Renal pelvis (tissue), 12 donors: Measurements from ENCODE around the gene PFN2. TPM values are rescaled to one million over a fixed set of nuclear protein-coding genes. Genes with fewer than 3 reads are reported as not detected.
"Not testable (repeated sequence)": the region's sequence is repeated elsewhere in the genome, so short reads cannot be mapped to it uniquely, and the experiment has no call there.

Experiments used
- DNase-seq: peaks from one replicate; pipeline ENCODE4 v3.0.0-alpha.2; 2013
- long read RNA-seq, 16 experiments: transcript quantifications; one replicate each; lab custom pipeline, GENCODE V29; 2026
- polyA plus RNA-seq, 3 donors: library from polyadenylated mRNA; unstranded; fragments of 120-200 nt; gene quantifications; one replicate each; pipeline ENCODE4 v1.2.1, GENCODE V29; 2013; ENCODE audit not compliant: insufficient read length in 3 of 3

Gene PFN2, protein sequence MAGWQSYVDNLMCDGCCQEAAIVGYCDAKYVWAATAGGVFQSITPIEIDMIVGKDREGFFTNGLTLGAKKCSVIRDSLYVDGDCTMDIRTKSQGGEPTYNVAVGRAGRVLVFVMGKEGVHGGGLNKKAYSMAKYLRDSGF
- 100 to 1,000 TPM; 388 to 435 (median 423) TPM for polyA plus RNA-seq
- long read RNA-seq, donor 1, transcript PFN2-205 (2 exons, 613 nt) = minor isoform, 5 of 178 reads
- long read RNA-seq, donor 1, transcript PFN2-203 (3 exons, 1,780 nt) = major isoform, 132 of 178 reads
- long read RNA-seq, donor 1, transcript PFN2-201 (3 exons, 2,261 nt) = minor isoform, 28 of 178 reads
- long read RNA-seq, donor 1, partial matches to known transcripts = 12 of 178 reads
- long read RNA-seq, donor 1, other reads (novel, unspliced or antisense) = 0 of 178 reads
- long read RNA-seq, donor 2, transcript PFN2-203 (3 exons, 1,780 nt) = major isoform, 131 of 198 reads
- long read RNA-seq, donor 2, transcript PFN2-201 (3 exons, 2,261 nt) = minor isoform, 47 of 198 reads
- long read RNA-seq, donor 2, transcript PFN2-205 (2 exons, 613 nt) = minor isoform, 5 of 198 reads
- long read RNA-seq, donor 2, partial matches to known transcripts = 12 of 198 reads
- long read RNA-seq, donor 2, other reads (novel, unspliced or antisense) = 0 of 198 reads
- long read RNA-seq, donor 3, transcript PFN2-201 (3 exons, 2,261 nt) = minor isoform, 27 of 162 reads
- long read RNA-seq, donor 3, transcript PFN2-203 (3 exons, 1,780 nt) = major isoform, 122 of 162 reads
- long read RNA-seq, donor 3, partial matches to known transcripts = 6 of 162 reads
- long read RNA-seq, donor 3, other reads (novel, unspliced or antisense) = 0 of 162 reads
- long read RNA-seq, donor 4, transcript PFN2-201 (3 exons, 2,261 nt) = minor isoform, 39 of 216 reads
- long read RNA-seq, donor 4, transcript PFN2-203 (3 exons, 1,780 nt) = major isoform, 162 of 216 reads
- long read RNA-seq, donor 4, transcript PFN2-205 (2 exons, 613 nt) = minor isoform, 5 of 216 reads
- long read RNA-seq, donor 4, partial matches to known transcripts = 8 of 216 reads
- long read RNA-seq, donor 4, other reads (novel, unspliced or antisense) = 0 of 216 reads
- long read RNA-seq, donor 5, transcript PFN2-201 (3 exons, 2,261 nt) = minor isoform, 17 of 112 reads
- long read RNA-seq, donor 5, transcript PFN2-203 (3 exons, 1,780 nt) = major isoform, 87 of 112 reads
- long read RNA-seq, donor 5, transcript PFN2-205 (2 exons, 613 nt) = minor isoform, 5 of 112 reads
- long read RNA-seq, donor 5, partial matches to known transcripts = 0 of 112 reads
- long read RNA-seq, donor 5, other reads (novel, unspliced or antisense) = 0 of 112 reads
- long read RNA-seq, donor 6, transcript PFN2-201 (3 exons, 2,261 nt) = minor isoform, 20 of 143 reads
- long read RNA-seq, donor 6, transcript PFN2-203 (3 exons, 1,780 nt) = major isoform, 107 of 143 reads
- long read RNA-seq, donor 6, partial matches to known transcripts = 12 of 143 reads
- long read RNA-seq, donor 6, other reads (novel, unspliced or antisense) = 0 of 143 reads
- long read RNA-seq, donor 7, transcript PFN2-203 (3 exons, 1,780 nt) = major isoform, 193 of 254 reads
- long read RNA-seq, donor 7, transcript PFN2-201 (3 exons, 2,261 nt) = minor isoform, 47 of 254 reads
- long read RNA-seq, donor 7, partial matches to known transcripts = 8 of 254 reads
- long read RNA-seq, donor 7, other reads (novel, unspliced or antisense) = 0 of 254 reads
- long read RNA-seq, donor 8, transcript PFN2-201 (3 exons, 2,261 nt) = minor isoform, 5 of 43 reads
- long read RNA-seq, donor 8, transcript PFN2-203 (3 exons, 1,780 nt) = major isoform, 37 of 43 reads
- long read RNA-seq, donor 8, partial matches to known transcripts = 0 of 43 reads
- long read RNA-seq, donor 8, other reads (novel, unspliced or antisense) = 0 of 43 reads
- long read RNA-seq, donor 9, transcript PFN2-203 (3 exons, 1,780 nt) = major isoform, 157 of 203 reads
- long read RNA-seq, donor 9, transcript PFN2-201 (3 exons, 2,261 nt) = minor isoform, 25 of 203 reads
- long read RNA-seq, donor 9, partial matches to known transcripts = 12 of 203 reads
- long read RNA-seq, donor 9, other reads (novel, unspliced or antisense) = 0 of 203 reads
- long read RNA-seq, donor 10, transcript PFN2-201 (3 exons, 2,261 nt) = minor isoform, 25 of 172 reads
- long read RNA-seq, donor 10, transcript PFN2-203 (3 exons, 1,780 nt) = major isoform, 129 of 172 reads
- long read RNA-seq, donor 10, transcript PFN2-205 (2 exons, 613 nt) = minor isoform, 5 of 172 reads
- long read RNA-seq, donor 10, partial matches to known transcripts = 10 of 172 reads
- long read RNA-seq, donor 10, other reads (novel, unspliced or antisense) = 0 of 172 reads
- long read RNA-seq, donor 11, transcript PFN2-201 (3 exons, 2,261 nt) = minor isoform, 18 of 128 reads
- long read RNA-seq, donor 11, transcript PFN2-203 (3 exons, 1,780 nt) = major isoform, 101 of 128 reads
- long read RNA-seq, donor 11, partial matches to known transcripts = 5 of 128 reads
- long read RNA-seq, donor 11, other reads (novel, unspliced or antisense) = 0 of 128 reads
- long read RNA-seq, donor 12, transcript PFN2-201 (3 exons, 2,261 nt) = minor isoform, 36 of 243 reads
- long read RNA-seq, donor 12, transcript PFN2-205 (2 exons, 613 nt) = minor isoform, 13 of 243 reads
- long read RNA-seq, donor 12, transcript PFN2-203 (3 exons, 1,780 nt) = major isoform, 177 of 243 reads
- long read RNA-seq, donor 12, partial matches to known transcripts = 15 of 243 reads
- long read RNA-seq, donor 12, other reads (novel, unspliced or antisense) = 0 of 243 reads
- long read RNA-seq, donor 13, transcript PFN2-203 (3 exons, 1,780 nt) = major isoform, 86 of 114 reads
- long read RNA-seq, donor 13, transcript PFN2-201 (3 exons, 2,261 nt) = minor isoform, 15 of 114 reads
- long read RNA-seq, donor 13, partial matches to known transcripts = 7 of 114 reads
- long read RNA-seq, donor 13, other reads (novel, unspliced or antisense) = 0 of 114 reads
- long read RNA-seq, donor 14 = 0 reads
- long read RNA-seq, donor 15, transcript PFN2-201 (3 exons, 2,261 nt) = minor isoform, 34 of 165 reads
- long read RNA-seq, donor 15, transcript PFN2-203 (3 exons, 1,780 nt) = major isoform, 116 of 165 reads
- long read RNA-seq, donor 15, partial matches to known transcripts = 7 of 165 reads
- long read RNA-seq, donor 15, other reads (novel, unspliced or antisense) = 0 of 165 reads
- long read RNA-seq, donor 16, transcript PFN2-203 (3 exons, 1,780 nt) = major isoform, 139 of 212 reads
- long read RNA-seq, donor 16, transcript PFN2-201 (3 exons, 2,261 nt) = minor isoform, 32 of 212 reads
- long read RNA-seq, donor 16, partial matches to known transcripts = 36 of 212 reads
- long read RNA-seq, donor 16, other reads (novel, unspliced or antisense) = 0 of 212 reads

DNA sequence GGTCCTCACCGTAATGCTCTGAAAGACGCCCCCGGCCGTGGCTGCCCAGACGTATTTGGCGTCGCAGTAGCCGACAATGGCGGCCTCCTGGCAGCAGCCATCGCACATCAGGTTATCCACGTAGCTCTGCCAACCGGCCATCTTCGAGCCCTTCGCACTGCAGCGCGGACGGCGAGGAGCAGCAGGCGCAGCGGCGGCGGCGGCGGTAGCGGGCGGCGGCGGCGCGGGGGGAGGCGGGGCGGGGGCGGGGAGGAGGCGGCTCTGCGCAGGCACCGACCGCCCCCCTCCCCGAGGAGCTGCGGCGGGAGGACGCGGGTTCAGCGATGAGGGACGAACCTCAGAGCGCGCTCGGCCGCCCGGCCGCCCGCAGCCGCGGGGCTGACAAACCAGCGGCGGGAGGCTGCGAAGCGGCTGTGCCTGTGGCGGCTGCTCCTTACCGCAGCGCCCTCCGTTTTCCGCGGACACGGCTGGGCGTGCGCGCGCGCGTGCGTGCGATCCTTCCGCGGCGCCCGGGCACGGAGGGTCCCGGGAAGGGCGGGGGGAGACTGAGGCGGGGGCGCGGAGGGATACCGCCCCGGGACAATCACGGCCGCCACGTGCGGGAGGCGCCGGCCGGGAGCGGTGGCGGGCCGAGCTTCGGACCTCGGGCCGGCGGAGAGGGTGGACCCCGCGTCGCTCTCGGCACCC lies at the start of gene PFN2:
Gene PFN2, minus strand, starts transcription at position 180 of the 687 bp plus-strand sequence. Its CDS starts 39 bp downstream, at position 141.
- peak; percentile 90 for DNase-seq

DNA sequence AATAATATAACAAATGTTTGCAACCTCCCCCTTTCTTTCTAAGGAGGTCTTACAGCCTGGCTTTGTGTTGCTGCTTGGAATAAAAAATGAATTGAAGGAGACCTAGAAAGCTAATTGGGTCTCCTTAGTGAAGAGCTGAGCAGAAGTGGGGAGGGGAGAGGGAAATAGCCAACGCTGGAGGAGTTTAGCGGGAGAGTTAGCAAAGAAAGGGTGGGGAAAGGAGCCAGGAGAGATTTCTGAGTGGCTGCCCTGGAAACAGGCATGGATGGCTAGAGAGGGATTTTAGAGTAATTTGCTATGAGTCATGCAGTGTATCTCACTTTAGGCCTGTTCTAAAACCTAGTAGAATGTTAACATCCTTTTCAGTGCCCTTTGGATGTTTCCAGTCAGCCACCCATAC lies 45.2 kb upstream of the PFN2 start:
- no peak for DNase-seq

DNA sequence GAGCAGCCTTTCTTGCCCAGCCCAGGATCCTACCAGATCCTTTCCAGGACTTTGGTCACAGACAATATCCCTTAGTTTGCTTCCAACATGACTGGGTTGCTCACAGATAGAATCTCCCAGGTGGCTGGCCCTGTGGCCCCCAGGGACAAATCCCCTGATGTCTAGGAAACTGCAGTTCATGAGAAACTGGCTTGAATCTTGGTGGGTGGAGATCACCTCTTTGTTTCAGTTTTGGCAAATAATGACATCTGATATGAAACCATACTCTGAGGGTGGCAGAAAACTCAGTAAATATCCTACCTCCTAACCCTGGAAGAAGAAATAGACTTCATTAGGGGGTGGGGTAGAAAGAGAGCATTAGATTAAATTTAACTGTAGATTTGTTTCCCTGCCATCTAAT lies 44.1 kb upstream of the PFN2 start:
- no peak for DNase-seq

DNA sequence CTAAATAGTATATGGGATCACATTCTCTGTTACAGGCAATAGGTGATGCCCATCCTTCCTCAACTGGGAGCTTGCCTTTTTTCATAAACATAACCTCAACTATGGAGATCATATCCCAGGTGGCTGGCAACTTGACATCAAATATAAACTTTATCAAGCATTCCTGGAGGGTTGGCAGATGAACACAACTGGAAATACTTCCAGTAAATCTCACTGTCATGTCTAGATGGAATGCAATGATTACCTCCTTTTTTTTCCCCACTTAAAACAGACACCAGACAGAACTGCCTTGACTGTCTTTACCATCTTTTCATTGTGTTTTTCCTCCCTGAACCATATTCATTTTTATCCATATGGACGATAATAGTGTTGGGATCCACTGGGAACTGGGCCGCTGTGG lies 43.1 kb upstream of the PFN2 start:
- no peak for DNase-seq

DNA sequence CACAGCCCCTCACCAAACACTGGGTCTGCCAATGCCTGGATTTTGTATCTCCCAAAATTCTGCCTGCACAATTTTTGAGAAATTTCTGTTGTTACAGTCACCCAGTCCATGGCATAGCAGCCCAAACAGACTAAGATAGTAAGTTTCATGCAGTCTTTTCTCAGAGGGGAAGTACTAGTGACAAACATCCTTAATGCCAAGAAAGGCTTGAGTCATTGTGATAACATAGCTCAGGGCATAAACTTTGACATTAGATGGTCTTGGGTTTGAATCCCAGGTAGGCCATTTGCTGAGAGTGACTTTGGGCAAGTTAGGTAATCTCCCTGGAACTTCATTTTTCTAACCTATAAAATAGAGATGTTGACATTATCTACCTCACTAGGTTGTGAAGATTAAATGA lies 36.1 kb upstream of the PFN2 start:
- DNase-seq = no peak

DNA sequence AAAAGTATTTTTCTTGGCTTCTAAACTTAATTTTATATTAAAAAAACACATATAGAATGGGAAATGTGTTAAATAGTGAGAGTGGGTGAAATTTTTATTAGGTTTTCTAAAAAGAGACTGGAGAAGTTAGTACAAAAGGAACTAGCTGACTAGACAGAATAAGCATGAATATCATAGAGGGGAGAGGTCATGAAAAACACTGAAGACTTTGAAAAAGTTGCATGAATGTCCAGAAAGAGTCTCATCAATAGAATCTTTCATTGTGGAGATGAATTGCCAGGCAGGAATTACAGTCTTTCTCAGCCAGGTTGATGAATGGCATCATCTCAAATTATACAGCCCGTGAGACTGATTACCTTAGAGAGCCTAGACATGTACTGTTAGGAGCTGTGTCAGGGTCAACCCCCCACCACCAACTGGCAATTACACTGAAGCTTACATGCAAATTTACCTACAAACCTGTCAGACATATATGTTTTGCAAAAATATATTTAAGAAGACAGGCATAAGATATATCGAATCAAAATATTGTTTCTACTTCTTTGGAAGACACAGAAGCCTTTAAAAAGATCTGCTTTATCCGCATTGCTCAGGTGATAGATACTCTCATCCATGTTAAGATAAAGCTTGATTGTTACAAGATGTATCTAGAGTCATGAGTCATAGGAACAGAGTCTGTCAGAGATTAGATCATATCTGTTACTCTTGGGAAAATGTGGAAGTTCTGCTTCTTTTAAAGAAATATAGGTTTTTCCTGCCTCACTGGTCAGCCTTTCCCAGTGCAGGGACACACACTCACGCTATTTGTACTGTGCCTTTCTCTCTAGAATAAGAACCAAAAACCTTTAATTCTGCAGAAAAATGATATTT lies 34.8 kb upstream of the PFN2 start:
- no peak for DNase-seq

DNA sequence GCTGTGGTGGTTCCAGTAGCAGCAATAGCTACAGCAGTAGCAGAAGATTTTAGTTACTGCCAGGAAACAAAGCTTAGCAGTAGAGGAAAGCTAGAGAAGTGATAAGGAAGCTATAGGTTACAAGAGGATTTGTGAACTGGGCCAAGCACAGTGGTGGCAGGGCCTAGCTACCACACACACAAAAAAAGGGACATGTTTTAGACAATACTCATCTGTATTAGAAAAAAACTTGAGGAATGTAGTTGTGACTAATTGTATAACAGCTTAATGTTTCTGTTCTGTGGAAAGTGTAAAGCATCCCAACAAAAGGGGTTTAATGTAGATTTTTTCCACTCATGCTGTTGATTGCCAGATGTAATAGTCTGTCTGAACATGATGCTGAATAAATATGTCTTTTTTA lies 29.9 kb upstream of the PFN2 start:
- no peak for DNase-seq

DNA sequence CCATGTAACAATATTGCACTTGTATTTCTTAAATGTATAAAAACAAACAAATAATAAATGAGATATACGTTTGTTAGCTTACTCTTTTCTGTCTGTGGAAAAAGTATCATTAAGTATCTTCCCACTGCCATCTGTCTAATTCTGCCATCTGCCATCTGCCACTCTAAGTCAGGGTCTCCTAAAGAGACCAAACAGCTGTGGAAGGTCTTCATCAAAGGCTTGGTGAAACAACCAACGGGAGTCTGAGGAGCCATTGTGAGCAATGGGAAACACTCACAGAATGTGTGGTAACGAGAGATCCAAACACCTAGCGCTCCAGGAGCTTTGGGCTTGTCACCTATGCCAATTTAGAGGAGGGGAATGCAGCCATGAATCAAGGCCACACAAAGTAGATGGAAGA lies 28.7 kb upstream of the PFN2 start:
- DNase-seq = no peak

DNA sequence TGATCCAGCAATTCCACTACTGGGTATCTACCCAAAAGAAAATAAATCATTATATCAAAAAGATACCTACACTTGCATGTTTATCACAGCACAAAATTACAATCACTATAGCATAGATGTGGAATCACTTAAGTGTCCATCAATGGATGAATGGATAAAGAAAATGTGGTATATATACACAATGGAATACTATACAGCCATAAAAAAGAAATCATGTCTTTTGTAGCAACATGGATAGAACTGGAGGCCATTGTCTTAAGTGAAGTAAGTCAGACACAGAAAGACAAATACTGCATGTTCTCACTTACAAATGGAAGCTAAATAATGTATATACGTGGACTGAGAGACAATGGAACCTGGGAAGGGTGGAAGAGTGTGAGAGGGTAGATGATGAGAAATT lies 28.3 kb upstream of the PFN2 start:
- no peak for DNase-seq

DNA sequence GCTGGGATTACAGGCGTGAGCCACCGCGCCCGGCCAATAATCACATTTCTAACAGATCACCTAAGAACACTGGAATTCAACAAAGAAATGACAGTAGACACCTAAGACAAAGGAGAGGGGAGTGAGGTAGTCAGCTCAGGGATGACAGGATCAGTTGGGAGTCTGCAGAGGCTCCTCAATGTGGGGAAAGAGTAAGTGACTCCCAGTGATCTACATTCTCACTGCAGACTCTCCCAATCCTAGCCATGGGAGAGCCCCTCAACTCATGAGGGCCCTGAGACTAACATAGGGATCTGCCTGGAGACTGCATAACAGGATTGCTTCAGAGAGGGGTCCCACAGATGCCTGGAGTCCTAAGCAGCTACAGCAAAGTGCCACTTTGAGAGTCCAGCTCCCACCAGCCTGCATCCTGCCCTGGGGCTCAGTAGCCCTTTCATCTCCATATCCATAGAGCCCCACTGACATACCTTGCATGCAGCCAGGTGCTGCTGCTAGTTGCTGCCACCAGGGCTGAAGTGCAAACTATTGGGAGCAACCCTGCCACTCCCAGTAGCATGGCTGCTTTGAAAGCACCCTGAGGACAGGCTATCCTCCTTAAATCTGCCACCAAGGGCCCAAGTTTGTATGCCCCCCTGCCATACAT lies 21.8 kb upstream of the PFN2 start:
- DNase-seq = no peak

DNA sequence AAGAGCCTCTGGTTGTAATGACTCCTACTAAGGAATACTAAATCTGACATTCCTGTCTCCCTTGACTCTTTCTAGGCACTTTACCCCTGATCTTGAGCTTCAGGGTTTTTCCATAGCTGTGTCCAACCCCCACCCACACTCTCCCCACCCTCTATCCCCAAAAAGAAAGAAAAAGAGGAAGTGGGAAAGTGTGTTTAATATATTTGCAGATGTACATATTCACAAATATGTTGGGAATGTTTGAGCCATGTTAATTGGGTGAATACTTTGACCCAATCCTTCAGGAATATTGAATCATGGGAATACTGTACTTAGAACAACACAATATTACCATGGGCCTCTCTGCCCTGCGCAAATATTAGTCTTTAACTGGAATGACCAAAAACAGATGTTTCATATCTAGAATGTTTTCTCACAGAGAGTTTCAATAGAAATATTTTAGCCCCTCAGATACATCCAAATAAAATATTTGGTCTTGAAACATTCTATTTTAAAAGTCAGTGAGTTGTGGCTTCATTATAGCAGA lies 19.8 kb upstream of the PFN2 start:
- no peak for DNase-seq

DNA sequence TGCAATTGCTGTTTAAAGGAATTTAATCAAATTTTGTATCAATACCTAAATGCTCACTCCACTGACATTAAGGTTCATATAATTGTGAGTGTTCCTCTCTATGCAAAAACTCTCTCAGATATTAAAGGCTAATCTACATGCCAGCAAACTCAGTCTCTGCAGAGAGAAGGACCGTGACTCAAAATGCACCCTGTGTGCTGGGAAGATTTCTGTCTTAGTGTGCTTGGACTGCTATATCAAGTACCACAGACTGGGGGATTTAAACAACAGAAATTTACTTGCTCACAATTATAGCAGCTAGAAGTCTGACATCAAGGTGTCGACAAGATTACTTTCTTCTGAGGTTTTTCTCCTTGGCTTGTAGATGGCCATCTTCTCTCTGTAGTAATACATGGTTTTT lies 18.6 kb upstream of the PFN2 start:
- DNase-seq = no peak

DNA sequence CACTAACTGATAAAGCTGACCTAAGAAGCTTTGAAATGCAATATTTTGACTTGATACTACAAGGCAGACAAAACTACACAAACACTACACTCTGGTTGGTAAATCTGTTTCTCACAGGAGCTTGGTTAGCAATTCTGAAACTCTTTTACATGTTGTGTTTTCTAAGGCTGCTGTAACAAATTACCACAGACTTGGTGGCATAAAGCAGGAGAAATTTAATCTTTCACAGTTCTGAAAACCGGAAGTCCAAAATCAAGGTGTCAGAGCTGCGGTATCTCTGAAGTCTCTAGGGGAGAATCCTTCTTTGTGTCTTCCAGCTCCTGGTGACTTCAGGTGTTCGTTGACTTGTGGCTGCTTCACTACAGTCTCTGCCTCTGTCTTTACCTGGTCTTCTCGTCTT lies 12.9 kb upstream of the PFN2 start:
- no peak for DNase-seq

DNA sequence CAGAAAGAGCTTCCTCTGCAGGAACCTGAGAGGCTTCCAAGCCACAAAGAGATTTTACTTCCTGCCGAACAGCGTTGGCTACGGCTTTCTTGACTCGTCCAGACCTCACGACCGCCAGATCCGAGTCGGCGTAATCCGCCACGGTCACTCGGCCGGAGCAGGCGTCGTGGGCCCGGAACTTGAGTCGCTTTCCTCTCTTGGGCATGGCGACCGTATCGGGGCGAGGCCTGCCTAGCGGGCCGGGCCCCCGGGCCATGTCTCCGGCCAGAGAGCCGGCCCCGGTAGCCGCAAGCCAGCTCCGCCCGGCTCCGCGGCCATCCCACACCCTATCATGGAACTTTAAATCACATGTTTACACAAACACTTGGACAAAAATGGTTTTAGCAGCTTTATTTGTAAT lies 12.4 kb upstream of the PFN2 start:
- DNase-seq = not testable (repeated sequence)

DNA sequence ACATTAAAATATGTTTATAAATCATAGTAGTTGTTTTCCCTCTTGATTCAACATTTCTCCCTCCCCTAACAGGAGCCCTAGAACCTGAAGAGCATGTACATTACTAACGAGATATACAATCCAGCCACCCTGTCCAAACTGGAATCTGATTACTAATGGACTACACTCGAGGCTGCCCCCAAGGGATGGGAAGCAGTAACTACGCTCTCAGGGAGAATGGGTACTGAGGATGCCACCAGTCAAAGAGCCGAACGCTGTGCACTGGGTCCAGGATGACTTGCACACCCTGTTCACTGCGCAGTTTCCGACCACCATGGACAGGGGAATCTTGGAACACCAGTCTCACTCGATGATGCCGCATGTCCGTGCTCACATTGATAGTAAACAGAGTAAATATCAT lies 11.3 kb upstream of the PFN2 start:
- not testable (repeated sequence) for DNase-seq
